H1 (cell line): ENCODE measurements around the gene DNAH8. TPM values are rescaled to one million over a fixed set of nuclear protein-coding genes. Genes with fewer than 3 reads are reported as not detected.

Experiments
- CTCF ChIA-PET: fragments of 300-600 bp; sonication (Branson Sonifier 250); formaldehyde crosslinking; loops from one replicate; lab custom pipeline; 2021; ENCODE audit not compliant: partially characterized antibody; lab: Charles Lee
- POLR2A ChIA-PET: fragments of 300-600 bp; sonication (Branson Sonifier 250); formaldehyde crosslinking; loops from one replicate; lab custom pipeline; 2021; ENCODE audit warnings: inconsistent platforms; ENCODE audit not compliant: partially characterized antibody; lab: Charles Lee
- DNase-seq, 2 experiments: peaks; one replicate each; pipeline versions ENCODE4 v3.0.0 to v3.0.0-alpha.2; 2010 to 2022; ENCODE audit warnings: low spot score in 2 of 2, low read depth in 1 of 2, mixed read lengths in 1 of 2
- FAIRE-seq: peaks from 2 replicates; lab custom pipeline; 2011; peaks lifted over from hg19 to GRCh38; lab: Jason Lieb, UNC
- H2AFZ ChIP-seq: 2 replicates; pipeline ENCODE4 v1.8.1; 2012; ENCODE audit warnings: low read length, inconsistent platforms
- H2AK5ac ChIP-seq: 2 replicates; pipeline ENCODE4 v1.6.1; 2013; ENCODE audit warnings: low read depth, low read length
- H2BK120ac ChIP-seq: replicated peaks from 2 replicates; pipeline ENCODE3; 2013; ENCODE audit warnings: low read depth, low read length, inconsistent platforms
- H2BK12ac ChIP-seq: 2 replicates; pipeline ENCODE4 v1.6.1; 2013; ENCODE audit warnings: low read depth, low read length
- H2BK15ac ChIP-seq: 2 replicates; pipeline ENCODE4 v1.6.1; 2013; ENCODE audit warnings: low read length
- H2BK20ac ChIP-seq: 2 replicates; pipeline ENCODE4 v1.6.1; 2013; ENCODE audit warnings: low read length
- H2BK5ac ChIP-seq: 2 replicates; pipeline ENCODE4 v1.6.1; 2013; ENCODE audit warnings: low read depth, low read length
- H3K14ac ChIP-seq: 2 replicates; pipeline ENCODE4 v1.6.1; 2013; ENCODE audit warnings: inconsistent platforms; ENCODE audit not compliant: insufficient read length
- H3K18ac ChIP-seq: 2 replicates; pipeline ENCODE4 v1.6.1; 2013; ENCODE audit warnings: low read length; ENCODE audit errors: extremely low read depth
- H3K23ac ChIP-seq: 2 replicates; pipeline ENCODE4 v1.6.1; 2013; ENCODE audit warnings: inconsistent platforms; ENCODE audit not compliant: insufficient read length
- H3K23me2 ChIP-seq: 2 replicates; pipeline ENCODE4 v1.6.1; 2013; ENCODE audit warnings: low read depth, low read length
- H3K27ac ChIP-seq: 2 replicates; pipeline ENCODE4 v1.6.1; 2011; ENCODE audit warnings: low read depth, low read length, inconsistent platforms
- H3K27me3 ChIP-seq, 4 experiments: replicated peaks in 1 of 4; 1 replicate in 1 of 4; 2 replicates in 3 of 4; pipeline versions ENCODE4 v1.6.1 to v1.8.1; 2011 to 2013; ENCODE audit warnings: low read length in 3 of 4, mild to moderate bottlenecking in 3 of 4, inconsistent platforms in 2 of 4, mixed read lengths in 2 of 4, moderate library complexity in 1 of 4; ENCODE audit not compliant: control insufficient read depth in 3 of 4, insufficient read depth in 3 of 4; ENCODE audit errors: extremely low read depth in 1 of 4
- H3K36me3 ChIP-seq, 4 experiments: 2 replicates each; pipeline versions ENCODE4 v1.6.1 to v1.8.1; 2011 to 2013; ENCODE audit warnings: mild to moderate bottlenecking in 4 of 4, low read length in 3 of 4, moderate library complexity in 2 of 4, control low read depth in 1 of 4, inconsistent platforms in 1 of 4; ENCODE audit not compliant: insufficient read depth in 4 of 4, control insufficient read depth in 2 of 4
- H3K4ac ChIP-seq: replicated peaks from 2 replicates; pipeline ENCODE3; 2013; ENCODE audit warnings: low read length, low read depth, mixed read lengths, inconsistent platforms; ENCODE audit not compliant: insufficient read length
- H3K4me1 ChIP-seq, 4 experiments: replicated peaks in 1 of 4; 1 replicate in 1 of 4; 2 replicates in 3 of 4; pipeline versions ENCODE4 v1.6.1 to v1.8.1; 2011 to 2013; ENCODE audit warnings: low read length in 3 of 4, inconsistent platforms in 2 of 4, mixed read lengths in 1 of 4; ENCODE audit not compliant: insufficient read depth in 4 of 4, control insufficient read depth in 3 of 4
- H3K4me2 ChIP-seq, 2 experiments: 2 replicates each; pipeline versions ENCODE4 v1.6.1 to v1.8.1; 2011 to 2013; ENCODE audit warnings: low read depth in 2 of 2, low read length in 2 of 2, control low read depth in 1 of 2, inconsistent platforms in 1 of 2, mild to moderate bottlenecking in 1 of 2; ENCODE audit not compliant: insufficient read depth in 1 of 2
- H3K4me3 ChIP-seq, 4 experiments: fragments of 200-600, 300-600 bp in 1 of 4; sonication (generic), shearing (Covaris generic), sonication (Bioruptor Twin) in 1 of 4; 2 replicates each; pipeline versions ENCODE4 v1.5.1 to v1.8.1; 2011 to 2016; ENCODE audit warnings: low read length in 4 of 4, low read depth in 3 of 4, control low read depth in 2 of 4, inconsistent platforms in 2 of 4, mild to moderate bottlenecking in 2 of 4, mixed read lengths in 1 of 4, moderate library complexity in 1 of 4; ENCODE audit not compliant: insufficient read depth in 2 of 4; ENCODE audit errors: extremely low read depth in 1 of 4
- H3K56ac ChIP-seq: replicated peaks from 2 replicates; pipeline ENCODE3; 2013; ENCODE audit warnings: low read depth, mild to moderate bottlenecking, mixed read lengths, low read length, inconsistent platforms; ENCODE audit not compliant: insufficient read length
- H3K79me1 ChIP-seq: 2 replicates; pipeline ENCODE4 v1.6.1; 2013; ENCODE audit warnings: low read depth, low read length, control low read depth
- H3K79me2 ChIP-seq, 2 experiments: 2 replicates each; pipeline versions ENCODE4 v1.6.1 to v1.8.1; 2012 to 2013; ENCODE audit warnings: low read length in 2 of 2, mild to moderate bottlenecking in 2 of 2, inconsistent platforms in 1 of 2; ENCODE audit not compliant: insufficient read depth in 2 of 2, control insufficient read depth in 1 of 2
- H3K9ac ChIP-seq, 4 experiments: replicated peaks in 1 of 4; 1 replicate in 1 of 4; 2 replicates in 3 of 4; pipeline versions ENCODE4 v1.6.1 to v1.8.1; 2011 to 2013; ENCODE audit warnings: low read depth in 3 of 4, low read length in 3 of 4, control low read depth in 2 of 4, mild to moderate bottlenecking in 2 of 4, moderate library complexity in 2 of 4, inconsistent platforms in 1 of 4; ENCODE audit errors: extremely low read depth in 1 of 4
- H3K9me3 ChIP-seq, 2 experiments: 2 replicates each; pipeline versions ENCODE4 v1.6.1 to v1.8.1; 2012 to 2013; ENCODE audit warnings: mild to moderate bottlenecking in 2 of 2, moderate library complexity in 2 of 2, control low read depth in 1 of 2, inconsistent platforms in 1 of 2, low read depth in 1 of 2, low read length in 1 of 2, mixed read lengths in 1 of 2; ENCODE audit not compliant: insufficient read depth in 2 of 2
- H4K20me1 ChIP-seq, 2 experiments: replicated peaks in 1 of 2; 2 replicates each; pipeline versions ENCODE3 to v1.8.1; 2011 to 2013; ENCODE audit warnings: inconsistent platforms in 2 of 2, low read length in 2 of 2, mild to moderate bottlenecking in 1 of 2; ENCODE audit not compliant: insufficient read depth in 2 of 2, control insufficient read depth in 1 of 2
- H4K5ac ChIP-seq: 2 replicates; pipeline ENCODE4 v1.6.1; 2013; ENCODE audit warnings: low read length, low read depth, mixed read lengths, inconsistent platforms; ENCODE audit not compliant: insufficient read length
- H4K8ac ChIP-seq: 2 replicates; pipeline ENCODE4 v1.8.0; 2013; ENCODE audit warnings: mild to moderate bottlenecking, moderate library complexity, low read length, inconsistent platforms; ENCODE audit not compliant: insufficient read depth; ENCODE audit errors: extremely low read depth
- H4K91ac ChIP-seq: replicated peaks from 2 replicates; pipeline ENCODE3; 2013; ENCODE audit warnings: low read length, mixed read lengths, inconsistent platforms; ENCODE audit not compliant: insufficient read length
- CBX8 ChIP-seq: fragments of 300-800, 300-1000 bp; sonication (generic); IDR thresholded peaks from 2 replicates; pipeline ENCODE4 v1.7.1; 2016; ENCODE audit warnings: low read depth, low read length, borderline replicate concordance
- CEBPB ChIP-seq: IDR thresholded peaks from 2 replicates; pipeline ENCODE4 v1.6.1; 2012; ENCODE audit warnings: low read depth, low read length
- EGR1 ChIP-seq: IDR thresholded peaks from 2 replicates; pipeline ENCODE4 v1.6.1; 2011; ENCODE audit warnings: low read depth, low read length, borderline replicate concordance
- EP300 ChIP-seq, 2 experiments: IDR thresholded peaks; 1 replicate in 1 of 2; 2 replicates in 1 of 2; pipeline ENCODE4 v1.6.1; 2011 to 2012; ENCODE audit warnings: low read depth in 2 of 2, low read length in 2 of 2, mild to moderate bottlenecking in 2 of 2, borderline replicate concordance in 1 of 2, inconsistent platforms in 1 of 2, moderate library complexity in 1 of 2
- FOSL1 ChIP-seq: IDR thresholded peaks from 2 replicates; pipeline ENCODE4 v1.6.1; 2011; ENCODE audit warnings: mild to moderate bottlenecking, low read depth, low read length, moderate library complexity; ENCODE audit not compliant: insufficient read depth
- JUN ChIP-seq: IDR thresholded peaks from 2 replicates; pipeline ENCODE4 v1.6.1; 2011; ENCODE audit warnings: low read depth, mild to moderate bottlenecking, improper control_type of control experiment, low read length
- KDM4A ChIP-seq: IDR thresholded peaks from one replicate; pipeline ENCODE4 v1.7.1; 2012; ENCODE audit warnings: low read depth, mild to moderate bottlenecking, moderate library complexity, low read length, inconsistent platforms; ENCODE audit not compliant: severe bottlenecking
- SIRT6 ChIP-seq: IDR thresholded peaks from one replicate; pipeline ENCODE4 v1.7.1; 2012; ENCODE audit warnings: low read length, inconsistent platforms
- TAF7 ChIP-seq: optimal IDR thresholded peaks from 2 replicates; pipeline ENCODE3; 2011; ENCODE audit warnings: low read depth, mild to moderate bottlenecking, inconsistent platforms, low read length, moderate library complexity, borderline replicate concordance
- WGBS, 2 experiments: shearing (Covaris generic) in 1 of 2; methylation state at CpG; one replicate each; pipeline versions ENCODE4 v1.1.6 to v1.1.7; 2013 to 2015; ENCODE audit warnings: low lambda C conversion rate in 2 of 2, mixed read lengths in 2 of 2, inconsistent platforms in 1 of 2, low coverage in 1 of 2, missing lambda C conversion rate in 1 of 2; ENCODE audit not compliant: insufficient replicate concordance in 2 of 2, insufficient coverage in 1 of 2, insufficient read length in 1 of 2; ENCODE audit errors: extremely low coverage in 1 of 2, missing lambda C conversion rate in 1 of 2; 5-methylcytosine and 5-hydroxymethylcytosine counted together
- polyA plus RNA-seq, 7 experiments: library from polyadenylated mRNA; depleted of rRNA in 3 of 7; stranded (reverse) in 5 of 7; unstranded in 2 of 7; fragments of >200 nt in 5 of 7; fragments of 200-250 nt in 2 of 7; gene quantifications; 1 replicate in 5 of 7; 2 replicates in 1 of 7; 4 replicates in 1 of 7; pipeline versions ENCODE4 v1.2.1 to v1.2.3, GENCODE V29; 2011 to 2013; ENCODE audit warnings: missing spikeins in 2 of 7, mixed read lengths in 2 of 7
- total RNA-seq: library from RNA; stranded (reverse); fragmentation: NEBNext Ultra II Directional; extraction: Animal tissue kit (Norgen Biotek cat#: 25700); gene quantifications from 2 replicates; pipeline ENCODE4 v1.2.1, GENCODE V29; 2021

Gene DNAH8
- total and polyA plus RNA-seq, 2 of the 8 experiments (the other 6 are each of a cell fraction or from before 2014, with no cell fraction given): under 0.01 TPM; not detected in 1

DNA sequence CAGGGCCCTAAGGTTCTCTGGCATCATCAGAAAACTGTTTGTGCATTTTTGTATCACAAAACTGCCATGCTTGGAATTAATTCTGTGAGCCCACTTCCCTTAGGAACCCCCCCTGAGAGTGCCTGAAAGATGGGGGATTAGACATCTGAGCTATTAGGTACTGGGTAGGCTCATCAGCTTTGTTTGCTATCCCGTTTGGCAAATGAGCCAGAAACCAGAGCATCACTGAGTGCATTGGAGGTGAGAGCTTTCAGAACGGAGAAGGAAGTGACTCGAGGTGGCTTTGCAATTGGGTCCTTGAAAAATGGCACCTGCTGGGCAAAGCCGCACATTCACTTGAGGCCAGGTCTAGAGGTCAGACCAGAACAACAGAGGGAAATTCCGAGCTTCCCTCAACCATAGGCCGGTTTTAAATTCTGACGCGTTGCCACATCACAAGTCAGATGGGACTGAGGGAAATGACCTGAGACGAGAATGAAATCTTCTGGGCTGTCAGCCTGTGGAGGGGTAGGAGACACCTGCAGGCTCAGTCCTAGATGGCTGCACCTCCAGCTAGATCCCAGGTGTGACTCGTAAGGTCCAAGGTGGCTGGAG, 325.1 kb downstream of the DNAH8 start:
- no peak overlapping the region for H2AFZ ChIP-seq
- H3K27me3 ChIP-seq: peaks cover 0 to 5% (median 0%) of the 10 kb centered on the region in 4 experiments; a peak in 3 of 7 replicates
- no peaks in the 10 kb centered on the region for H3K4me1 ChIP-seq
- no peak overlapping the region for H2BK15ac ChIP-seq
- no peaks in the 10 kb centered on the region for H3K9me3 ChIP-seq
- no peak overlapping the region for H3K14ac ChIP-seq
- H3K23ac ChIP-seq: no peak overlapping the region
- WGBS, 2 experiments: 92% methylated on average over 10 of the region's 10 CpGs; no CpG with 5 or more reads in 1 of the 2 experiments
- H4K8ac ChIP-seq: no peak overlapping the region; the same call in 1 of the 2 replicates
- H3K4me2 ChIP-seq: no peak overlapping the region
- H4K20me1 ChIP-seq: no peaks in the 10 kb centered on the region
- H3K79me1 ChIP-seq: no peaks in the 10 kb centered on the region
- H3K27ac ChIP-seq: no peak overlapping the region
- no peak overlapping the region for H3K4ac ChIP-seq
- no peaks in the 10 kb centered on the region for H3K36me3 ChIP-seq
- no peak overlapping the region for H4K5ac ChIP-seq
- H3K18ac ChIP-seq: no peak overlapping the region
- FAIRE-seq (no peak), DNase-seq (no peak)
- no peak overlapping the region for H2BK12ac ChIP-seq
- H3K79me2 ChIP-seq: no peaks in the 10 kb centered on the region
- H2BK120ac ChIP-seq: no peak overlapping the region
- CTCF ChIA-PET: interaction anchor here (0.6 to 4.6 kb wide), 9 partner anchors 10 to 1838 kb away, joined by 3 to 27 read pairs (median 4); no protein-coding TSS in a partner anchor
- H3K23me2 ChIP-seq: peaks cover 1% of the 10 kb centered on the region; the same call in 1 of the 2 replicates
- H3K9ac ChIP-seq: no peak overlapping the region
- POLR2A ChIA-PET: interaction anchor here (1.1 kb wide), 1 partner anchor 15 kb away, joined by 3 read pairs; no protein-coding TSS in a partner anchor
- no peak overlapping the region for H2BK5ac ChIP-seq
- no peak overlapping the region for H3K56ac ChIP-seq
- no peak overlapping the region for H3K4me3 ChIP-seq
- no peak overlapping the region for H2AK5ac ChIP-seq
- H4K91ac ChIP-seq: no peak overlapping the region
- no peak overlapping the region for H2BK20ac ChIP-seq
- no peak for TF ChIP-seq SIRT6
- TF ChIP-seq EP300 (IDR thresholded peaks at IDR 0.05; ENCODE audit: borderline replicate concordance in 1 of 2, low read depth in 2 of 2, low read length in 2 of 2): no peak
- no peak for TF ChIP-seq EGR1
- no peak for TF ChIP-seq CBX8
- TF ChIP-seq TAF7: no peak
- TF ChIP-seq JUN: no peak
- no peak for TF ChIP-seq KDM4A
- no peak for TF ChIP-seq CEBPB
- no peak for TF ChIP-seq FOSL1
